Right ventricle myocardium superior (tissue), 1 donor: ENCODE data around the gene CYP46A1. TPM values are rescaled to one million over a fixed set of nuclear protein-coding genes. Genes with fewer than 3 reads are reported as not detected.

Source experiments
- ATAC-seq: fragments of 200-7000 bp; cut with Tn5 transposase; one replicate; pipeline ENCODE4 v1.9.1; 2020; ENCODE audit warnings: mild to moderate bottlenecking; ENCODE audit not compliant: poor library complexity
- DNase-seq: peaks from one replicate; pipeline ENCODE4 v3.0.0-alpha.2; 2020
- intact Hi-C: fragments of 100-400 bp; cut with DNase I; formaldehyde crosslinking; loops from one replicate; pipeline ENCODE4 v1.11.2; 2022
- total RNA-seq: library from RNA; stranded (reverse); fragmentation: NEBNext Ultra II Directional; extraction: Animal tissue kit (Norgen Biotek cat#: 25700); gene quantifications from one replicate; pipeline ENCODE4 v1.2.1, GENCODE V29; 2021
- donor health status: DM: no; HTN: yes; CAD: no; lungs with severe emphysema.

The CYP46A1 gene
- total RNA-seq, 1 donor from 2014 or later: 3.0 TPM

GRCh38 chr14:99681832-99682148 is 2.3 kb upstream of the CYP46A1 start:
- intact Hi-C loops: loop anchor here (5.0 kb wide), 1 partner anchor 206 kb away; no protein-coding TSS in a partner anchor
- ATAC-seq (no peak), DNase-seq (no peak)

GRCh38 chr14:99682809-99683618 is 1.1 kb upstream of the CYP46A1 start:
- peak; percentile 66 for ATAC-seq
- intact Hi-C loops: loop anchor here (5.0 kb wide), 1 partner anchor 204 kb away; no protein-coding TSS in a partner anchor
- DNase-seq: peak; percentile 90

GRCh38 chr14:99684410-99684934 is 374 bp downstream of the CYP46A1 start:
- no peak for ATAC-seq
- intact Hi-C loops: loop anchor here (5.0 kb wide), 1 partner anchor 203 kb away; no protein-coding TSS in a partner anchor

GRCh38 chr14:99685151-99685591 is 1.1 kb downstream of the CYP46A1 start:
- DNase-seq (no peak), ATAC-seq (no peak)
- intact Hi-C loops: no loop called here

More at GRCh38 chr14:99684410-99684934, 374 bp downstream of the CYP46A1 start:
- DNase-seq: no peak

- DNase-seq: no peak
- intact Hi-C loops: no loop called here
Observed at GRCh38 chr14:99685596-99685995, 1.5 kb downstream of the CYP46A1 start.

GRCh38 chr14:99686557-99687283 is 2.6 kb downstream of the CYP46A1 start:
- DNase-seq (no peak), ATAC-seq (no peak)
- intact Hi-C loops: no loop called here

More at GRCh38 chr14:99685596-99685995, 1.5 kb downstream of the CYP46A1 start:
- ATAC-seq: no peak

- DNase-seq (no peak), ATAC-seq (no peak)
- intact Hi-C loops: no loop called here
Observed at GRCh38 chr14:99687284-99688209, 3.4 kb downstream of the CYP46A1 start.

GRCh38 chr14:99688210-99688581 is 4.1 kb downstream of the CYP46A1 start:
- ATAC-seq (no peak), DNase-seq (no peak)

GRCh38 chr14:99688629-99689028 is 4.5 kb downstream of the CYP46A1 start:
- intact Hi-C loops: no loop called here
- DNase-seq (no peak), ATAC-seq (no peak)

More at GRCh38 chr14:99688210-99688581, 4.1 kb downstream of the CYP46A1 start:
- intact Hi-C loops: no loop called here

- intact Hi-C loops: no loop called here
- DNase-seq: no peak
Observed at GRCh38 chr14:99689266-99690236, 5.5 kb downstream of the CYP46A1 start.

GRCh38 chr14:99690636-99691035 is 6.5 kb downstream of the CYP46A1 start:
- no peak for ATAC-seq
- intact Hi-C loops: no loop called here
- DNase-seq: no peak

More at GRCh38 chr14:99689266-99690236, 5.5 kb downstream of the CYP46A1 start:
- no peak for ATAC-seq

- ATAC-seq: no peak
- intact Hi-C loops: no loop called here
- DNase-seq: no peak
Observed at GRCh38 chr14:99691111-99691885, 7.2 kb downstream of the CYP46A1 start.

GRCh38 chr14:99693918-99694317 is 9.8 kb downstream of the CYP46A1 start:
- ATAC-seq (no peak), DNase-seq (no peak)
- intact Hi-C loops: no loop called here

GRCh38 chr14:99696929-99697328 is 12.8 kb downstream of the CYP46A1 start:
- no peak for ATAC-seq

GRCh38 chr14:99698236-99698635 is 14.1 kb downstream of the CYP46A1 start:
- no peak for ATAC-seq
- intact Hi-C loops: no loop called here
- no peak for DNase-seq

More at GRCh38 chr14:99696929-99697328, 12.8 kb downstream of the CYP46A1 start:
- no peak for DNase-seq
- intact Hi-C loops: no loop called here

- intact Hi-C loops: no loop called here
- ATAC-seq (no peak), DNase-seq (no peak)
Observed at GRCh38 chr14:99698642-99699041, 14.5 kb downstream of the CYP46A1 start.
